ENCODE data around the gene ACACA. TPM values are rescaled to one million over a fixed set of nuclear protein-coding genes. Genes with fewer than 3 reads are reported as not detected.
A peak's percentile ranks its signal among the peaks of the same experiment; 100 is the strongest.

The ACACA gene
- total RNA-seq, 4 donors from 2014 or later: 47.9 to 56.2 (median 51.4) TPM

DNA sequence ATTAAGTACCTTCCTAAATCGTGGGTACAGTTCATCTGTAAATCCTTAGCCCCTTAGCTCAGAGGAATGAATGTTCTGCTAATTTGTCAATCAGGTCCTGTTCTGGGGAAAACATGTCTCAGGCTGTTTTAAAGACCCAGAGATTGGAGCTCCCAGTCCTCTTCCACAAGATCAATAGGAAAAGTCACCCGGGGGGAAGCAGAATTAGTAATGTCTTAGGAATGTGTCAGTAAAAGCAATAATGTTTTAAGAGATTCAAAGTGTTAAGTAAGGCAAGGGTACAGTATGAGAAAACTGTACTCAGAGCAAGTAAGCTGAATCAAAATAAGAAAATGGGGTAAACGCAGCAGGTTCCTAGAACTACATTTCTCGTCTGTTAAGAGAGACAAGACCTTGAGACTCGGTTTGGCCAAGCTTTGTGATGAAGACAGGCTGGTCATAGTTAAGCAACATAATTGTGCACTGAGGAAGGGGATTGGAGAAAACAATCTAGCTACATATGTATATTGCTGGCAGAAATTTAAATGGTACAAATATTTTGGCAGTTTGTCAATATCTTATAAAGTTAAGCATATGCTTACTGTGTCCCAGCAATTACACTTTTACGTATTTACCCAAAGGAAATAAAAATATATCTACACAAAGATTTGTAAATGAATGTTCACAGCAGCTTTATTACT, 223.7 kb downstream of the ACACA start:
- Histone ChIP-seq H3K36me3 (peaks cover 24% of the 10 kb centered on the region), H3K27me3 (no peaks in the 10 kb centered on the region), H3K4me1 (peaks cover 3% of the 10 kb centered on the region), H3K9me3 (no peaks in the 10 kb centered on the region), H3K4me3 (no peak overlapping the region), H3K27ac (no peak overlapping the region)
- no peak for TF ChIP-seq POLR2AphosphoS5 (IDR thresholded peaks at IDR 0.05)
- TF ChIP-seq CTCF (IDR thresholded peaks at IDR 0.05): no peak
- 61% methylated on average over 6 of the region's 6 CpGs for WGBS
- DNase-seq (ENCODE audit: low spot score in 2 of 2): no peak

DNA sequence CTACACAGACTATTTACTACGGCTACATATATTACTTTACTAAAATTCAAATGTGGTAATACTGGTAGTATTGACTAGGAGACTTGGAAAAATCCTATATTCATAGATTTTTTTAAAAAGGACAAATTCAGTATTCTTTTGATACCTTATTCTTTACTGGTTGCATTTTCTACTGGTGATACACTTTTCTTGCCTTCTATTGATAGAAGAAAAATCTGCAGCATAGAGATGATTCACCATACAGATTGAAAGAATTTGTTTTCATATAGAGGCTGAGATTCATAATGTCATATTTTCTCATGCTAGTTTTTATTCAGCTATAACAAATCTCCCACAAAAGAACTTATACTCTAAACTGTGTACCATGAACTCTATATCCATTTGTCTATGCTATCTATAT, 226.3 kb downstream of the ACACA start:
- H3K4me1 ChIP-seq: peaks cover 9% of the 10 kb centered on the region
- H3K4me3 ChIP-seq: no peak overlapping the region
- H3K27me3 ChIP-seq: no peaks in the 10 kb centered on the region
- TF ChIP-seq EP300 (IDR thresholded peaks at IDR 0.05): no peak
- no peak for TF ChIP-seq POLR2AphosphoS5 (IDR thresholded peaks at IDR 0.05)
- TF ChIP-seq CTCF (IDR thresholded peaks at IDR 0.05): no peak
- TF ChIP-seq POLR2A (IDR thresholded peaks at IDR 0.05): no peak
- no peak for DNase-seq (ENCODE audit: low spot score in 2 of 2)
- no peak overlapping the region for H3K27ac ChIP-seq
- no peaks in the 10 kb centered on the region for H3K9me3 ChIP-seq
- peaks cover 26% of the 10 kb centered on the region for H3K36me3 ChIP-seq
- WGBS: 84% methylated on average over 1 of the region's 1 CpG

DNA sequence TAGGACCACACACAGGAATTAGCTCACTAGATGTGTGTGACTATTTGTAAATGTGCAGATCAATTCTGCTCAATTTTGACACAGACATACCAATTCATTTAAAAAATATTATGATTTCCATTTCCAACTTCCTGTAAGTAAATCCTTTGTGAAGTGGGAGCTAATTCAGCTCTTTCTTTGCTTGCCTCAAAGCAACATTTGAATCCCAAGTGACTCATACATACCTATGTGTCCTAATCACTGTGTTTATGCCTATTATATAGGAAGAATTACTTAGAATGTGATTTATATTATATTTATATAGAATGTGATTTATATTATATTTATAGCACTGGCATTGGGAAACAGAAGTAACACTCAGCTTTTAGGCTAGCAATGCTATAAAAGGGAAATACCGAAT, 226.7 kb downstream of the ACACA start:
- peaks cover 28% of the 10 kb centered on the region for H3K36me3 ChIP-seq
- no peak overlapping the region for H3K27ac ChIP-seq
- WGBS: 67% methylated on average over 1 of the region's 1 CpG

DNA sequence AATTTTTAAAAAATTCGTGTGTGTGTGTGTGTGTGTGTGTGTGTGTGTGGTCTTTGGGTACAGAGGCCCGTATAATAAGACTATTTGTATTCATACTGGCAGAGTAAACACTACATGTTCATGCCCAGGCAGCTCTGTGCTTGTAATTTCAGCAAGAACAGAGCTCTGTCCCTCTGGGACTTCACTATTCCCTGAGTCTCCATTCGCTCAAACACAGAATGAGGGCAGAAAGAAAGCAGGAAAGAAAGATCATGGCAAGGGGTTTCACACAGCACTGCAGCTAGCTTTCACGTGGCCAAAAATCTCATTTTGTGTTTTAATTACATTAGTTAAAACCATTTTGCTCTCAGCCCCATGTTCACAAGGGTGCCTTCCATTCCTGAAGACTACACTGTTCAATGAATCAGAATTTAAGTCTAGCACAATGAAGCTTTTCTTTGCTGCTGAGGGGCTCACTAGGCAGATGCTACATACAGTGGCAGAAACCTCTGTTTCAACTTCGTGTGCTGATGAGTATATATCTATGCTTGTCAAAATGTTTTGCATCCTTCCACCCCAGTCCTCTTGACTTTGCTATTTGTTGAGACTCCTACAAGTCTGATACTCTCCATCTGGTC, 229.3 kb downstream of the ACACA start:
- DNase-seq (ENCODE audit: low spot score in 2 of 2): no peak
- no peak for TF ChIP-seq POLR2AphosphoS5 (IDR thresholded peaks at IDR 0.05)
- TF ChIP-seq CTCF (IDR thresholded peaks at IDR 0.05): no peak
- no peak for TF ChIP-seq EP300 (IDR thresholded peaks at IDR 0.05)
- TF ChIP-seq POLR2A (IDR thresholded peaks at IDR 0.05): no peak
- Histone ChIP-seq H3K4me1 (peaks cover 9% of the 10 kb centered on the region), H3K9me3 (no peaks in the 10 kb centered on the region), H3K36me3 (peaks cover 28% of the 10 kb centered on the region), H3K27ac (peak overlapping the region; percentile 62), H3K4me3 (no peak overlapping the region), H3K27me3 (no peaks in the 10 kb centered on the region)
- WGBS: 38% methylated on average over 5 of the region's 5 CpGs

More for the DNA sequence above, 226.7 kb downstream of the ACACA start:
- no peak overlapping the region for H3K4me3 ChIP-seq
- no peaks in the 10 kb centered on the region for H3K9me3 ChIP-seq
- peaks cover 9% of the 10 kb centered on the region for H3K4me1 ChIP-seq
- TF ChIP-seq POLR2AphosphoS5 (IDR thresholded peaks at IDR 0.05) (no peak), POLR2A (IDR thresholded peaks at IDR 0.05) (no peak), CTCF (IDR thresholded peaks at IDR 0.05) (no peak), EP300 (IDR thresholded peaks at IDR 0.05) (no peak)
- H3K27me3 ChIP-seq: no peaks in the 10 kb centered on the region
- no peak for DNase-seq (ENCODE audit: low spot score in 2 of 2)

DNA sequence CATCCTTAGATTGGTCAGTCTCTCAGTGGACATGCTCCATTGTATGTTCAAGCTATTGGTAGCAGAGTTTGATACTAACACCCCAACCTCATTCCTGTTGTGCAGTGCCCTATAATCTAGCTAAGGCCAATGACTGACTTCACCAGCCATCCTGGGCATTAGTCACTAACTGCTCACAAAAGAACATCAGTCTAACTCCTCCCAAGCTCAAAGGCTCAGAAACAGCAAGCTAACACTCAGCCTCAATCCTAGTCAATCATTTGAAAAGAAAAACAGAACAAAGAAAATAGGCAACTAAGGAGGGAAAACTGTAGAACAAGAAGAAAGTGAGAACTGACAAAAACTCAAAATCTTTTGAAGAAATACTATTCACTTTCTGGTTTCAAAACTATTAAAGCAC, 229.9 kb downstream of the ACACA start:
- Histone ChIP-seq H3K9me3 (no peaks in the 10 kb centered on the region), H3K27me3 (no peaks in the 10 kb centered on the region), H3K36me3 (peaks cover 28% of the 10 kb centered on the region), H3K4me1 (peaks cover 9% of the 10 kb centered on the region), H3K4me3 (no peak overlapping the region), H3K27ac (no peak overlapping the region)
- no peak for DNase-seq (ENCODE audit: low spot score in 2 of 2)
- TF ChIP-seq EP300 (IDR thresholded peaks at IDR 0.05) (no peak), POLR2AphosphoS5 (IDR thresholded peaks at IDR 0.05) (no peak), POLR2A (IDR thresholded peaks at IDR 0.05) (no peak), CTCF (IDR thresholded peaks at IDR 0.05) (no peak)

All from suprapubic skin (tissue), 4 donors.